ENCODE results near the gene QRSL1.

QRSL1 gene

GRCh38 chr6:106688177-106688951 lies 59.0 kb downstream of the QRSL1 start:
- no peaks in the 10 kb centered on the region for H3K79me2 ChIP-seq (ENCODE audit: insufficient read depth, low read depth)
- no peak overlapping the region for H3K4me2 ChIP-seq
- H4K20me1 ChIP-seq (ENCODE audit: insufficient read depth), result no peaks in the 10 kb centered on the region
- H3K4me1 ChIP-seq (ENCODE audit: low read depth, poor library complexity, severe bottlenecking), result no peaks in the 10 kb centered on the region
- no peak for TF ChIP-seq CTCF (conservative IDR thresholded peaks at IDR 0.05; ENCODE audit: low read depth, low read length)
- H3K27me3 ChIP-seq (ENCODE audit: insufficient read depth, low read depth), result no peaks in the 10 kb centered on the region
- no peaks in the 10 kb centered on the region for H3K36me3 ChIP-seq (ENCODE audit: insufficient read depth)
- H3K9ac ChIP-seq, result no peak overlapping the region
- no peak overlapping the region for H3K27ac ChIP-seq
- H2AFZ ChIP-seq (ENCODE audit: low read depth), result no peak overlapping the region
- no peak overlapping the region for H3K4me3 ChIP-seq (IDR thresholded peaks at IDR 0.05; ENCODE audit: insufficient read depth, low read depth, low read length)

GRCh38 chr6:106692112-106692818 lies 62.9 kb downstream of the QRSL1 start:
- Histone ChIP-seq H4K20me1 (ENCODE audit: insufficient read depth) (no peaks in the 10 kb centered on the region), H3K9ac (no peak overlapping the region), H3K4me2 (no peak overlapping the region), H2AFZ (ENCODE audit: low read depth) (no peak overlapping the region), H3K36me3 (ENCODE audit: insufficient read depth) (no peaks in the 10 kb centered on the region), H3K27ac (no peak overlapping the region), H3K27me3 (ENCODE audit: insufficient read depth, low read depth) (no peaks in the 10 kb centered on the region), H3K79me2 (ENCODE audit: insufficient read depth, low read depth) (no peaks in the 10 kb centered on the region), H3K4me3 (IDR thresholded peaks at IDR 0.05; ENCODE audit: insufficient read depth, low read depth, low read length) (no peak overlapping the region), H3K4me1 (ENCODE audit: low read depth, poor library complexity, severe bottlenecking) (no peaks in the 10 kb centered on the region)
- TF ChIP-seq CTCF (conservative IDR thresholded peaks at IDR 0.05; ENCODE audit: low read depth, low read length), result no peak

DNA sequence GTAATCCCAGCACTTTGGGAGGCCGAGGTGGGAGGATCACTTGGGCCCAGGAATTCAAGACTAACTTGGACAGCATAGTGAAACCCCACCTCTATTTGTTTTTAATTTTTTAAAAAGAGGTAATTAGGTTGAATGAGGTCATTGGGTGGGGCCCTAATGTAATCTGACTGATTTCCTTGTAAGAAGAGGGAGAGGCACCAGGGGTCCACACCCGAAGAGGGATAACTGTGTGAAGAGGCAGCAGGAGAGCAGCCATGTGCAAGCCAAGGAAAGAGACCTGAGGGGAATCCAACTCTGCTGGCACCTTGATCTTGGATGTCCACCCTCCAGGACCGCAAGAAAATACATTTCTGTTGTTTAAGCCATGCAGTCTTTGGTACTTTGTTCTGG lies 63.4 kb downstream of the QRSL1 start:
- Histone ChIP-seq H3K79me2 (ENCODE audit: insufficient read depth, low read depth) (no peaks in the 10 kb centered on the region), H3K9ac (no peak overlapping the region), H3K36me3 (ENCODE audit: insufficient read depth) (no peaks in the 10 kb centered on the region), H4K20me1 (ENCODE audit: insufficient read depth) (no peaks in the 10 kb centered on the region), H3K4me1 (ENCODE audit: low read depth, poor library complexity, severe bottlenecking) (no peaks in the 10 kb centered on the region), H2AFZ (ENCODE audit: low read depth) (no peak overlapping the region), H3K4me3 (IDR thresholded peaks at IDR 0.05; ENCODE audit: insufficient read depth, low read depth, low read length) (no peak overlapping the region), H3K27ac (no peak overlapping the region), H3K4me2 (no peak overlapping the region), H3K27me3 (ENCODE audit: insufficient read depth, low read depth) (no peaks in the 10 kb centered on the region)
- TF ChIP-seq CTCF (conservative IDR thresholded peaks at IDR 0.05; ENCODE audit: low read depth, low read length), result no peak

DNA sequence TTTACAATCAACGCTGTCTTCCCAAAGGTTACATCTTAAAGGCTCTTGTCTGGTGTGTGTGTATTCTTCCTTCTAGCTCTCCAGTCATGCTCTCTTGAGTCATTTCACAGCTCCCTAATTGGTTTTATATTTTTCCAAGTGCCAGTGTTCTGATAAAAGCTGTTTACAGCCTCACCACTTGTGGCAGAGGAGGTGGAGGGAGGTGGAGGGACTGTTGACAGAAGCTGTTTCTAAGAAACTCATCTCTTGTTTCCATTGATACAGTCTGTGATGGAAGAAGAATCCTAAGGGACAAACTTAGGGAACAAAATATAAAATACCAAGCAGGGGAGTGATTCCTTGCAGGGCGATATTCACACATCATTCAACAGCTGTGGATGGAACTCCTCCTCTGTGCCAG lies 64.0 kb downstream of the QRSL1 start:
- Histone ChIP-seq H2AFZ (ENCODE audit: low read depth) (no peak overlapping the region), H3K4me2 (no peak overlapping the region), H3K4me1 (ENCODE audit: low read depth, poor library complexity, severe bottlenecking) (no peaks in the 10 kb centered on the region), H4K20me1 (ENCODE audit: insufficient read depth) (no peaks in the 10 kb centered on the region), H3K27me3 (ENCODE audit: insufficient read depth, low read depth) (no peaks in the 10 kb centered on the region), H3K9ac (no peak overlapping the region), H3K27ac (no peak overlapping the region), H3K36me3 (ENCODE audit: insufficient read depth) (no peaks in the 10 kb centered on the region), H3K79me2 (ENCODE audit: insufficient read depth, low read depth) (no peaks in the 10 kb centered on the region), H3K4me3 (IDR thresholded peaks at IDR 0.05; ENCODE audit: insufficient read depth, low read depth, low read length) (no peak overlapping the region)
- TF ChIP-seq CTCF (conservative IDR thresholded peaks at IDR 0.05; ENCODE audit: low read depth, low read length), result no peak
